Right ventricle myocardium superior (tissue), 1 donor: ENCODE data around the gene DIAPH2. TPM values are rescaled to one million over a fixed set of nuclear protein-coding genes. Genes with fewer than 3 reads are reported as not detected.
"Not testable (repeated sequence)": the region's sequence is repeated elsewhere in the genome, so short reads cannot be mapped to it uniquely, and the experiment has no call there.

ENCODE experiments used
- ATAC-seq: fragments of 200-7000 bp; cut with Tn5 transposase; one replicate; pipeline ENCODE4 v1.9.1; 2020; ENCODE audit warnings: mild to moderate bottlenecking; ENCODE audit not compliant: poor library complexity
- DNase-seq: peaks from one replicate; pipeline ENCODE4 v3.0.0-alpha.2; 2020
- intact Hi-C: fragments of 100-400 bp; cut with DNase I; formaldehyde crosslinking; loops from one replicate; pipeline ENCODE4 v1.11.2; 2022
- total RNA-seq: library from RNA; stranded (reverse); fragmentation: NEBNext Ultra II Directional; extraction: Animal tissue kit (Norgen Biotek cat#: 25700); gene quantifications from one replicate; pipeline ENCODE4 v1.2.1, GENCODE V29; 2021
- donor health status: DM: no; HTN: yes; CAD: no; lungs with severe emphysema.

The DIAPH2 gene
- total RNA-seq, 1 donor from 2014 or later: 11.0 TPM

GRCh38 chrX:96710031-96710430 lies 25.4 kb downstream of the DIAPH2 start:
- ATAC-seq (no peak), DNase-seq (no peak)
- intact Hi-C loops: no loop called here

DNA sequence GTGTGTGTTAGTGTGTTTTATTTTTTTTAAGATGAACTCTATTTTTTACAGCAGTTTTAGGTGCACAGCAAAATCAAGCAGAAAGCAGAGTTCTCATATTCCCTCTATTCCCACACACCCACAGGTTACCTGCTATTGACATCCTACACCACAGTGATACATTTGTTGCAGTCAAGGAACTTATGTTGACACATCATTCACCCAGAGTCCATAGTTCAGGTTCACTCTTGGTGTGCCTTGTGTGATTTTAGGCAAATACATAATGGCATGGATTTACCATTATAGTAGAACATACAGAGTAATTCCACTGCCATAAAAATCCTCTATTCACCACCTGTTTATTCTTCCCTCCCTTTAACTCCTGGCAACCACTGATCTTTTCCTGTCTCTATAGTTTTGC lies 28.7 kb downstream of the DIAPH2 start:
- intact Hi-C loops: no loop called here
- no peak for ATAC-seq
- DNase-seq: no peak

DNA sequence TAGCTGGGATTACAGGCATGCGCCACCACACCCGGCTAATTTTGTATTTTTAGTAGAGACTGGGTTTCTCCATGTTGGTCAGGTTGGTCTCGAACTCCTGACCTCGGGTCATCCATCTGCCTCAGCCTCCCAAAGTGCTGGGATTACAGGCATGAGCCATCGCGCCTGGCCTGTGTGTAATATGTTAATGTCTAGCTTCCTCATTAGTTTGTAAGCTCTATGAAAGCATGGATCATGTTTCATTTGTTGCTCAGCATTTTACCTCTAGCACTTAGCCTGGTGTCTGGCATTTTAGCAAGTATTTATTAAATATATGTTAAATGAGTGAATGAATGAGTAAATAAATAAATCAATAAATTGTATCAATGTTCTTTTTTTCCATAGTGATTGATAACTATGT lies 29.8 kb downstream of the DIAPH2 start:
- DNase-seq, intact Hi-C loops, ATAC-seq: not testable (repeated sequence)

DNA sequence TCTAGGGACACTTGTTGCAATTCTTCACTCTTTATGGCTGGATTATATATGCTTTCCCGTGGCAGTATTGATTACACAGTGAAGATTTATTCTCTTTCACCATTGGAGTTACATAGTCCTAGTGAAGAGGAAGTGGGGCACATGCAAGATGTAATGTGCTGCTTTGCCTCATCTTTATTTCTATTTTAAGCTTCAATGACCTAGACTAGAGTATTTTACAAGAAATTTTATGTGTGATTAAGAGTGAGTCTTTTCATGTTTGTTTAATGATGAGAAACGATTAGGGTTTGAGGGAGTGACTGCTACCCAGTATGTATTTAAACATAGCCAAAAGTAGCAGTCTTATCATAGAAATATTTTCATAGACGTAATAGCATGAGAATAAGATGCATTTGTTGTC lies 30.8 kb downstream of the DIAPH2 start:
- DNase-seq: no peak
- intact Hi-C loops: no loop called here
- ATAC-seq: no peak

DNA sequence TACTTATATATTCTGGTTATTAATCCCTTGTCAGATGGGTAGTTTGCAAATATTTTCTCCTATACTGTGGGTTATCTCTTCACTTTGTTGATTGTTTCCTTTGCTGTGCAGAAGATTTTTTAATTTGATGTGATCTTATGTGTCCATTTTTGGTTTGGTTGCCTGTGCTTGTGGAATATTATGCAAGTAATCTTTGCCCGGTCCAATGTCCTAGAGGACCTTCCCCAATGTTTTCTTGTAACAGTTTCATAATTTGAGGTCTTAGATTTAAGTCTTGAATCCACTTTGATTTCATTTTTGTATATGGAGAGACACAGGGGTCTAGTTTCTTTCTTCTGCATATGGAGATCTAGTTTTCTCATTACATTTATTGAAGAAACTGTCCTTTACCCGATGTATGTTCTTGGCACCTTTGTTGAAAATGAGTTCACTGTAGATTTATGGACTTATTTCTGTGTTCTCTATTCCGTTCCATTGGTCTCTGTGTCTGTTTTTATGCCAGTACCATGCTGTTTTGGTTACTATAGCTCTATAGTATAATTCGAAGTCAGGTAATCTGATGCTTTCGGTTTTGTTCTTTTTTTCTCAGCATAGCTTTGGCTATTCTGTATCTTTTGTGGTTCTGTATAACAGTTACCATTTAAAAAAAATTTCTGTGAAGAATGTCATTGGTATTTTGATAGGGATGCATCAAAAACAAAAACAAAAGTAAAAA lies 34.7 kb downstream of the DIAPH2 start:
- intact Hi-C loops: no loop called here
- no peak for ATAC-seq
- no peak for DNase-seq

DNA sequence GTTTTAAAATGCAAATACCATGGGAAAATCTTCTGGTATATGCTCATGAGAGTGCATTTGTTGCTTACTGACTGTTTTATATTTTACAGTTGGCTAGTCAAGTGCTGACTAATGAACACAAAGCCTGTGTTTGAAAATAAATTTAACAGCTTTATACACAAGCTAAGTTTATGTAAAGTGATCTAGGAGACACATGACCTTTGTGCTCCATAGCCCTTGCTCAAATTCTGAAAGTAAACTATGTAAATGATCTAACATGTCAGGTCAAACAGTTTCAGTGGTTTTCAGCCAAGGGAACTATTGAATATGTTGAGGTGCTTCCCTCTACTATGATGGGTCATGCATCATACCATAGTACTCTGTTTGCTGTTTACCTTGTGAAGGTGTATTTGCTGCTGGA lies 36.7 kb downstream of the DIAPH2 start:
- DNase-seq (no peak), ATAC-seq (no peak)
- intact Hi-C loops: no loop called here

DNA sequence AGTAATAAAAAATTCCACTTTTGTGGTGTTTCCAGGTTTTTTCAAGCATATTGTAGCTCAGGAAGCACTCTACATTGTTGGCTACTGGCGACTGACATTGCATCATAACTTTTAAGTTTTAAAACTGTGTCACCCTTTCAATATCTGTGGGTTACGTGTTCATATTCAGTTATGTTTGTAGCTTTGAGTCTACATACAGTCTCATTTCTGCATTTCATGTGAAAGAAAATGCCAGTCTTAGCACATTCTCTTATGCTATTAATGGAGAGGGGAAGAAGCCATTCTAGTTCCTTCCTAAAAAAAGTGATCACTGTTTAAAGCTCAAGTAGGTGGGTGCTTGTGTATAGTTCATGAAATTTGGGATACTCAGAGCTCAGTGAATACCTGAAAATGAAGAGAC lies 38.1 kb downstream of the DIAPH2 start:
- intact Hi-C loops: no loop called here
- no peak for DNase-seq
- ATAC-seq: no peak

- DNase-seq (no peak), ATAC-seq (no peak)
- intact Hi-C loops: no loop called here
Observed at GRCh38 chrX:96729053-96729452, 44.4 kb downstream of the DIAPH2 start.

GRCh38 chrX:96729868-96730643 lies 45.4 kb downstream of the DIAPH2 start:
- DNase-seq (no peak), ATAC-seq (no peak)
- intact Hi-C loops: no loop called here

GRCh38 chrX:96731000-96731399 lies 46.4 kb downstream of the DIAPH2 start:
- intact Hi-C loops, DNase-seq, ATAC-seq: not testable (repeated sequence)

GRCh38 chrX:96743367-96744073 lies 58.9 kb downstream of the DIAPH2 start:
- DNase-seq (no peak), ATAC-seq (no peak)
- intact Hi-C loops: no loop called here

- DNase-seq (no peak), ATAC-seq (no peak)
- intact Hi-C loops: no loop called here
Observed at GRCh38 chrX:96752781-96753180, 68.1 kb downstream of the DIAPH2 start.

DNA sequence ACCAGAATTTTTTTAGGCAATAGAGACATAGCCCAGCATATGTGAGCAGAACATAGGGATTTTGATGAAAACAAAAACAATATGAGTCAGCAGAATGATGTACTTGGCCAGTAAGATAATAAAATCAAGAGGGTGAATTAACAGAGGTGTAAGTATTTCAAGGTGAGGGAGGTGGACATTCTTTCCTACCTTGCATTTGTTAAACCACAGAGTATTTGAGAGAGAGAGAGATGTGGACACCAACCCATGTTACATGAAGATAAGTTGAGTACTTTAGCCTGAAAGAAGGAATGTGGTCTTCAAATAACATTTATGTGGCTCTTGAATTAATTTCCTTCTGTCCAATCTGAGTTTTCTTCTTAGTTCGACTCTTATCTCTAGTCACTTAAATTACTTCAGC lies 68.6 kb downstream of the DIAPH2 start:
- no peak for DNase-seq
- intact Hi-C loops: no loop called here
- ATAC-seq: no peak

- DNase-seq (no peak), ATAC-seq (no peak)
- intact Hi-C loops: no loop called here
Observed at GRCh38 chrX:96756491-96756890, 71.8 kb downstream of the DIAPH2 start.

DNA sequence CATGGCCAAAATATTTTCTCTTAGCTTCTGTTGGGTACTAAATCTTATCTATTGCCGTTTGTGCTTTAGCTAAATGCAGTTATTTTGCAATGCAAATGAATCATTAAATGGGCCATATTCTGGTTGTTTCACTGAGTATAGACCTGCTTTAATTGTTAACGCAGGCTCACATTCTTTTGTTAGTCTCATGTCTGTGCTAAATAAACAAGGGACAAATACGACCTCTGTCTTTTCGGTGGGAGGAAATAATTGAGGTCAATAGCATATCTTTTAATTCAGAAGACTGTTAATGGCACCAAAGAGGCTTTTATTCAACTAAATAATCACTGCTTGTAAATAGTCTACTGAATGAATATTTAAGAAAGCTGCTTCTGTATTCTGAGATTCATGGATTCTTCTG lies 76.9 kb downstream of the DIAPH2 start:
- intact Hi-C loops: no loop called here
- no peak for ATAC-seq
- DNase-seq: no peak

DNA sequence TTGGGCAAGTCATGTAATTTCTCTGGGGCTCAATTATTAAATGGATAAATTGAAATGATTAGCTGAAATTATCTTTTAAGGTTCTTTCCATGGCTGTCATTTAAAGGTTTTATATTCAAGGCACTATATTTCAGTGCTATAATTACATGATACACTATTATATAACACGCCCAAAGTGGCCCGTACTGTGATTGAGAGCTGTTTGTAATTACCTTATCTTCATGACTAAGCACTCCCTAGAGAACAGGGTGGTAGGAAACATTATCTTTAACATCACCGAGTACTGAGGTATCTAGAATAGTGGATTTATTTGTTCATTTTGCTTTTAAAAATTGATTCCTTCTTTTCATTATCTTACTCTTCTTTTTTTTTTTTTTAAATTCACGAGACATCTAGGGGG lies 79.0 kb downstream of the DIAPH2 start:
- ATAC-seq: no peak
- intact Hi-C loops: no loop called here
- DNase-seq: no peak

DNA sequence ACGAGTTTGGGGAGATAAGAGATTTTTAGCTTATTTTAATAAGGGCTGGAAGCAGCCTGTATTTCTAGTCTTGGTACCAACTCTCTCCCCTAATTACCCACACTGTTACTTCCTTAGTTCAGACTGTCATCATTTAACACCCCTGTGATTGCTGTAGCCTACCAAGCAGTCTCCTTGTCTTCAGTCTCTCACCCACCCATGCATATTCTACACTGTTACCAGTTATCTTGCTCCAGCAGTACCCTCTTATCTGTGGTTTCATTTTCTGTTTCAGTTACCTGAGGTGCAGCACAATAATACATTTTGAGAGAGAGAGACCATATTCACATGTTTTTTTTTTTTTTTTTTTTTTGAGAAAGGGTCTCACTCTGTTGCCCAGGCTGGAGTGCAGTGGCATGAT lies 80.2 kb downstream of the DIAPH2 start:
- intact Hi-C loops: no loop called here
- ATAC-seq: no peak

GRCh38 chrX:96770315-96770714 lies 85.7 kb downstream of the DIAPH2 start:
- DNase-seq: no peak
- intact Hi-C loops: no loop called here
- no peak for ATAC-seq

More for the DNA sequence above, 80.2 kb downstream of the DIAPH2 start:
- DNase-seq: no peak

- intact Hi-C loops: no loop called here
- ATAC-seq: no peak
Observed at GRCh38 chrX:96771486-96771885, 86.8 kb downstream of the DIAPH2 start.

DNA sequence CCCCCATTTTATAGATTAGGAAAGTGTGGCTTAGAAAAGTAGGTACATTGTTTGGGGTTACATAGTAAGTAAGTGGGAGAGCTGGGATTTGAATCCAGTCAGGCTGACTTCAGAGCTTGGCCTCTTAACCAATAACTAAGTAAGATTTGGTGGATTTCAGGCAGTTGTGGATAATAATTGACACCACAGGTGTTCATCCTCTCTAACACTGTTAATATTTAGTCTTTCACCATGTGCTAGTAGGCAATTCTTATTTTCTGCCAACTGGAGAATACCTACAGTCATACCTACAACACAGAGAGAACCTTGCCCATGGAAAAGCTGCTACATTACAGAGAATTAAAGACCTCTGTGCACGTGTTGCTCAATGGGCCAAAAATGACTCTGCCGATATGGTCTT lies 89.5 kb downstream of the DIAPH2 start:
- intact Hi-C loops: no loop called here
- no peak for ATAC-seq
- DNase-seq: no peak

More at GRCh38 chrX:96771486-96771885, 86.8 kb downstream of the DIAPH2 start:
- DNase-seq: no peak
